GM12873 (cell line): ENCODE measurements around the gene MOCOS.

ENCODE experiments used
- CTCF ChIP-seq: IDR thresholded peaks from 2 replicates; pipeline ENCODE4 v1.5.1; 2012; ENCODE audit warnings: low read depth, mild to moderate bottlenecking, moderate library complexity, low read length, control low read depth; ENCODE audit not compliant: insufficient read depth; ENCODE audit errors: missing control alignments

Gene MOCOS

DNA sequence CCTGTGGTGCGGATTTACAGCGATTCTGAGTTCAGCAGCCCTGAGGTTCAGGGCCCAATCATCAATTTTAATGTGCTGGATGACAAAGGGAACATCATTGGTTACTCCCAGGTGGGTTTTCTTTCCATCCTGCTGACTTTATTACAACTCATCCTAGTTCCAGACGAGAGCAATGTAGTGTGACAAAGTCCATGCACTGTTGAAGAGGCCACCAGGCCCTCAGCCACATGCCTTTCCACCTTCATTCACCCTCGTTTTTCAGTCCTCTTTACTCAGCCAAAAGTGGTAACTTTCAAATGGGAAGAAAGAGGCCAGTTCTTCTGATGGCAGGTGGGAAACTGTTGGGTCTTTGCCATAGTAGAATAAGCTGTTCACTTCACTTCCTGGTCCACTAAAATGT is 17.9 kb downstream of the MOCOS start:
- no peak for TF ChIP-seq CTCF

DNA sequence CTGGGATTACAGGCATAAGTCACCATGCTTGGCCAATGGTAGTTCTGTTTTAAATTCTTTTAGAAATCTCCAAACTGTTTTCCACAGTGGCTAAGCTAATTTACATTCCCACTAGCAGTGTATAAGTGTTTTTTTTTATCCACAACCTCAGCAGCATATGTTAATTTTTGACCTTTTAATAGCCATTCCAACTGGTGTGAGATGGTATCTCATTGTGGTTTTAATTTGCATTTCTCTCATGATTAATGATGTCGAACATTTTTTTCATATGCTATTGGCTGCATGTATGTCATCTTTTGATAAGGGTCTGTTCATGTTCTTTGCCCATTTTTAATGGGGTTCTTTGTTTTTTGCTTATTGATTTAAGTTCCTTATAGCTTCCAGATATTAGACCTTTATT is 20.0 kb downstream of the MOCOS start:
- no peak for TF ChIP-seq CTCF

GRCh38 chr18:36211612-36212065 is 24.3 kb downstream of the MOCOS start:
- TF ChIP-seq CTCF = no peak

GRCh38 chr18:36212301-36213171 is 25.2 kb downstream of the MOCOS start:
- TF ChIP-seq CTCF = no peak

DNA sequence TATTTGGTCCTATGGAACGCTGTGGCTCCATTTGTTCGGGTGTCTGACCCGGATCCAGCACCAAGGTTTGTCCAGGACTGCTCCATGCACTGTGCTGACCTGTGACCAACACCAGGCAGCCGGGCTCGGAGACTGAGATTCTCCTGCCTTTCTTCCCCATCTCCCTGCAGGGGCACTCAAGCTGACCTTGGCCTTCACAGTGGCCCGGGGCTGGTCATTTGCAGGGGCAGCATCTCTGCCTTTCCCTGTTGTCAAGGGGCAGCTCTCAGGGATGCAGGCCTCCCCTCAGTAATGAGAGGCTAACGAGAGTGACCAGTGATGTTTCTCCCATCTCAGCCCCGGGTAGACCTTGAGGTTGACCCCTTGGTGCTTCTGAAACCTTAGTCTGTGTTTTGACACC is 27.5 kb downstream of the MOCOS start:
- no peak for TF ChIP-seq CTCF

DNA sequence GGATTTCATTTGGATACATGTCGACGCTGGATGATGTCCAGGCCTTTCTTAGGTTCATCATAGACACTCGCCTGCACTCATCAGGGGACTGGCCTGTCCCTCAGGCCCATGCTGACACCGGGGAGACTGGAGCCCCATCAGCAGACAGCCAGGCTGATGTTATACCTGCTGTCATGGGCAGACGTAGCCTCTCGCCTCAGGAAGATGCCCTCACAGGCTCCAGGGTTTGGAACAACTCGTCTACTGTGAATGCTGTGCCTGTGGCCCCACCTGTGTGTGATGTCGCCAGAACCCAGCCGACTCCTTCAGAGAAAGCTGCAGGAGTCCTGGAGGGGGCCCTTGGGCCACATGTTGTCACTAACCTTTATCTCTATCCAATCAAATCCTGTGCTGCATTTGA is 28.3 kb downstream of the MOCOS start:
- no peak for TF ChIP-seq CTCF

- no peak for TF ChIP-seq CTCF
Observed at GRCh38 chr18:36217348-36217747, 30.1 kb downstream of the MOCOS start.
